GM12892 (cell line): ENCODE results near the gene RNF17.

Source experiments
- POLR2A ChIP-seq: IDR thresholded peaks from 2 replicates; pipeline ENCODE4 v1.6.1; 2011; ENCODE audit warnings: low read depth, low read length, control low read depth
- POLR2AphosphoS5 ChIP-seq: IDR thresholded peaks from 2 replicates; pipeline ENCODE4 v1.6.1; 2011; ENCODE audit warnings: low read depth, low read length, control low read depth
- TAF1 ChIP-seq: IDR thresholded peaks from 2 replicates; pipeline ENCODE4 v1.6.1; 2011; ENCODE audit warnings: low read depth, mild to moderate bottlenecking, control low read depth, low read length, borderline replicate concordance

DNA sequence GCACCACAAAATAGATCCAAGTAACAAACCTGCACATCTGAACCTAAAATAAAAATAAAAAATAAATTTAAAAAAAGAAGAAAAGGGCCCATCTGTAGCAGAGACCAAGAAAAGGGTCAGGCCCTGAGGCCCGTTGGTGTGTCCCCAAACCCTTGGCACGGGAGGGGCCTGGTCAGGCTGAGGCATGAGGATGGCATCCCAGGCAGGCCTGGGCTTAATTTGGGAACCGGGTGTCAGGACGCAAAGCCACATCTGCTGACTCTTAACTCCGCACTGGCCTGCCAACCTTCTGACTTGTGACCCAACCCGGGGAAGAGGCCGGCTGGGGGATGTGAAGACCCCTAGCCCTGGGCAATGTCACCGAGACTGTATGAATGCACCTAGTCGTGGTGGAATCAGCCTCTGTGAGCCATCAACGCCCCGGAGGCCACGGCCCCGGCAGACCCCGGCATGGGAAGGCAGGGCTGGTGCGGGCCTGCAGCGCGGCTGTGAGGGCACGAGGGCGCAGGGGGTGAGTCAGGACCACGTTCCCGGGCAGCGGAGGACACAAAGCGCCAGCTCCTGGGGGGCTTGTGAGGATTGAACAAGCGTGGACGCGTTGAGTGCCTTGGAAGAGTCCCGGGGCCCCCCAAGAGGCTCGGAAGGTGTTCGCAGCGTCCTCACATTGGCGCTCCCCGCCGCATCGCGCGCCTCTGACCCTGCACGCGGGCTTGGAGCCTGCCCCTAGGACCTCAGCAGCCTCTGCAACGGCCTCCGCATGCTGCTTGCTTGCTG is 45.6 kb upstream of the RNF17 start:
- TF ChIP-seq POLR2A (no peak), TAF1 (no peak), POLR2AphosphoS5 (no peak)
